ENCODE measurements around the gene TEN1.

DNA sequence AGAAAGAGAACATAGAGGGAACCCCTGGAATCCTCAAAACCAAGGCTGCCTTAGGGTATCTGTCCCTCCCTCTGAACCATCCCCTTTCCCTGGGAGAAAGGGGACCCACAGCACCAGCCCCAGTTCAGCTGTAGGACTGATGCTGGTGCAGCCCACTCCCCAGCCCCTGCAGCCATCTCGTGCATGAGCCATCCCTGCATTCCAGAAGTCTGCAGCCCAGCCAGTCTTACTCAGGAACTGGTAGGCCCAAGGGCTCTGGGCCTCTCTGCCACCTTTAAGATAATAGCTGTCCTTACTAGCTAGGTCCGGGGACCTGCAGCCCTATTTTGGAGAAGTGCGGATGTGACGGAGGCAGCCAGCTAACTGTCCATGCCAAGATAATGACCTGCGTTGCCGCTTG lies 54.1 kb downstream of the TEN1 start:
- TF ChIP-seq CTCF (IDR thresholded peaks at IDR 0.05) (no peak), POLR2AphosphoS5 (IDR thresholded peaks at IDR 0.05) (no peak), EP300 (IDR thresholded peaks at IDR 0.05) (no peak), POLR2A (IDR thresholded peaks at IDR 0.05) (no peak)

All from stomach (tissue), 4 donors.